Esophagus squamous epithelium (tissue), 5 donors: ENCODE data around the gene MRPL55. TPM values are rescaled to one million over a fixed set of nuclear protein-coding genes. Genes with fewer than 3 reads are reported as not detected.
"Not testable (repeated sequence)": the region's sequence is repeated elsewhere in the genome, so short reads cannot be mapped to it uniquely, and the experiment has no call there.

Experiments
- DNase-seq: peaks from one replicate; lab custom pipeline; 2025; lab: John Stamatoyannopoulos, UW
- H3K27ac ChIP-seq, 4 donors: fragments of 200-600 bp; sonication (generic); one replicate each; pipeline ENCODE4 v1.5.1; 2016 to 2019; ENCODE audit warnings: mild to moderate bottlenecking in 1 of 4
- H3K27me3 ChIP-seq, 4 donors: fragments of 200-600 bp; sonication (generic); 1 replicate in 3 of 4; 2 replicates in 1 of 4; pipeline versions ENCODE4 v1.5.1 to v1.6.0; 2017 to 2021; ENCODE audit warnings: antibody characterized with exemption in 1 of 4
- H3K36me3 ChIP-seq, 3 donors: fragments of 200-600 bp; sonication (generic); one replicate each; pipeline ENCODE4 v1.5.1; 2016 to 2019
- H3K4me1 ChIP-seq, 3 donors: fragments of 200-600 bp; sonication (generic); one replicate each; pipeline ENCODE4 v1.5.1; 2017 to 2019
- H3K4me3 ChIP-seq, 4 donors: fragments of 200-600 bp; sonication (generic); 1 replicate in 3 of 4; 2 replicates in 1 of 4; pipeline ENCODE4 v1.5.1; 2016 to 2019; ENCODE audit warnings: mild to moderate bottlenecking in 2 of 4, moderate library complexity in 1 of 4
- H3K9me3 ChIP-seq, 3 donors: fragments of 200-600 bp; sonication (generic); one replicate each; pipeline ENCODE4 v1.5.1; 2016 to 2019
- CTCF ChIP-seq, 6 experiments: fragments of 450-650 bp in 4 of 6; fragments of 200-600 bp in 2 of 6; sonication (generic) in 2 of 6; IDR thresholded peaks; one replicate each; pipeline ENCODE4 v1.5.1; 2016 to 2019; ENCODE audit warnings: antibody characterized with exemption in 6 of 6, mild to moderate bottlenecking in 4 of 6, moderate library complexity in 4 of 6
- POLR2A ChIP-seq, 4 donors: fragments of 450-650 bp; IDR thresholded peaks; one replicate each; pipeline ENCODE4 v1.6.1; 2017; ENCODE audit warnings: antibody characterized with exemption in 4 of 4, mild to moderate bottlenecking in 4 of 4, moderate library complexity in 3 of 4
- WGBS, 2 donors: methylation state at CpG; one replicate each; pipeline ENCODE4 v1.1.5; 2018; 5-methylcytosine and 5-hydroxymethylcytosine counted together
- intact Hi-C: fragments of 100-400 bp; cut with DNase I; formaldehyde crosslinking; loops from one replicate; pipeline ENCODE4 v1.15.0; 2022
- total RNA-seq, 4 donors: library from RNA; depleted of rRNA; stranded (reverse); fragments of >200 nt; gene quantifications; one replicate each; pipeline ENCODE4 v1.1.0, GENCODE V29; 2016
- donor health status: DM: yes; HTN: yes; CAD: no.

The MRPL55 gene
- total RNA-seq, 4 donors from 2014 or later, result 33.8 to 62.2 (median 51.2) TPM

- intact Hi-C loops, result no loop called here
- no peak for DNase-seq
- Histone ChIP-seq H3K4me3 (no peak overlapping the region), H3K27ac (no peak overlapping the region), H3K4me1 (peaks cover 3 to 11% (median 5%) of the 10 kb centered on the region in 3 donors), H3K36me3 (no peaks in the 10 kb centered on the region), H3K27me3 (no peaks in the 10 kb centered on the region), H3K9me3 (no peaks in the 10 kb centered on the region)
- TF ChIP-seq CTCF (IDR thresholded peaks at IDR 0.05), result no peak
- no peak for TF ChIP-seq POLR2A (IDR thresholded peaks at IDR 0.05)
- WGBS, 2 donors, result 63 to 65% methylated on average over 3 of the region's 3 CpGs
Measured at GRCh38 chr1:228114827-228115226, 5.7 kb upstream of the MRPL55 start.

- DNase-seq, result no peak
Measured at GRCh38 chr1:228112617-228113016, 3.5 kb upstream of the MRPL55 start.

GRCh38 chr1:228112167-228112566 lies 3.1 kb upstream of the MRPL55 start:
- no peak overlapping the region for H3K4me3 ChIP-seq
- no peak for DNase-seq
- H3K27ac ChIP-seq, result no peak overlapping the region
- 78 to 86% methylated on average over 7 of the region's 7 CpGs for WGBS, 2 donors
- TF ChIP-seq POLR2A (IDR thresholded peaks at IDR 0.05) (no peak), CTCF (IDR thresholded peaks at IDR 0.05) (no peak)
- H3K36me3 ChIP-seq, result peaks cover 0 to 9% (median 0%) of the 10 kb centered on the region in 3 donors
- no peaks in the 10 kb centered on the region for H3K27me3 ChIP-seq
- H3K4me1 ChIP-seq, result peaks cover 13 to 28% (median 19%) of the 10 kb centered on the region in 3 donors
- H3K9me3 ChIP-seq, result no peaks in the 10 kb centered on the region
- intact Hi-C loops, result no loop called here

More at GRCh38 chr1:228112617-228113016, 3.5 kb upstream of the MRPL55 start:
- H3K27me3 ChIP-seq, result no peaks in the 10 kb centered on the region
- peaks cover 13 to 25% (median 16%) of the 10 kb centered on the region in 3 donors for H3K4me1 ChIP-seq
- no peaks in the 10 kb centered on the region for H3K9me3 ChIP-seq
- intact Hi-C loops, result no loop called here
- peaks cover 0 to 4% (median 0%) of the 10 kb centered on the region in 3 donors for H3K36me3 ChIP-seq
- no peak overlapping the region for H3K4me3 ChIP-seq
- 60 to 87% methylated on average over 1 of the region's 1 CpG for WGBS, 2 donors
- TF ChIP-seq POLR2A (IDR thresholded peaks at IDR 0.05) (no peak), CTCF (IDR thresholded peaks at IDR 0.05) (no peak)
- H3K27ac ChIP-seq, result no peak overlapping the region

DNA sequence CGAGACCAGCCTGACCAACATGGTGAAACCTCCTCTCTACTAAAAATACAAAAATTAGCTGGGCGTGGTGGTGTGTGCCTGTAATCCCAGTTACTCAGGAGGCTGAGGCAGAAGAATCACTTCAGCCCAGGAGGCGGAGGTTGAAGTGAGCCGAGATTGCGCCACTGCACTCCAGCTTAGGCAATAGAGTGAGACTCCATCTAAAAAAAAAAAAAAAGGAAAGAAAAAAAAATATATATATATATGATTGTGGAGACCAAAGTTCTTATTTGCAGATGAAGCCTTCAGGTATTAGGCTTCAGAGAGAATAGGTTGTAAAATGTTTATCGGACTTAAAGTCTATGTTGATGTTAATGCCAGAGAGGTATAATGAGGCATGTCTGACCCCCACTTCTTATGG lies 2.2 kb upstream of the MRPL55 start:
- Histone ChIP-seq H3K4me1 (peaks cover 13 to 28% (median 19%) of the 10 kb centered on the region in 3 donors), H3K36me3 (peaks cover 0 to 17% (median 0%) of the 10 kb centered on the region in 3 donors)
- H3K4me3 ChIP-seq, H3K27ac ChIP-seq, H3K27me3 ChIP-seq, DNase-seq, intact Hi-C loops, H3K9me3 ChIP-seq: not testable (repeated sequence)
- 80 to 93% methylated on average over 4 to 6 of the region's 6 CpGs for WGBS, 2 donors

GRCh38 chr1:228110556-228110955 lies 1.5 kb upstream of the MRPL55 start:
- Histone ChIP-seq H3K9me3 (no peaks in the 10 kb centered on the region), H3K4me1 (peaks cover 13 to 28% (median 19%) of the 10 kb centered on the region in 3 donors), H3K27ac (peak overlapping the region in 2 of 4 donors; percentile 94 to 96), H3K27me3 (no peaks in the 10 kb centered on the region), H3K36me3 (peaks cover 0 to 25% (median 6%) of the 10 kb centered on the region in 3 donors), H3K4me3 (peak overlapping the region in 2 of 4 donors; percentile 82 to 95)
- intact Hi-C loops, result no loop called here
- no peak for DNase-seq
- TF ChIP-seq CTCF (IDR thresholded peaks at IDR 0.05) (no peak), POLR2A (IDR thresholded peaks at IDR 0.05) (no peak)
- 85 to 92% methylated on average over 7 of the region's 7 CpGs for WGBS, 2 donors
